Thoracic aorta (tissue), 2 donors: ENCODE results near the gene BOLL. TPM values are rescaled to one million over a fixed set of nuclear protein-coding genes. Genes with fewer than 3 reads are reported as not detected.
"Not testable (repeated sequence)": the region's sequence is repeated elsewhere in the genome, so short reads cannot be mapped to it uniquely, and the experiment has no call there.

Source experiments
- ATAC-seq: fragments of 150-250 bp; one replicate; pipeline ENCODE4 v1.8.0; 2017; ENCODE audit warnings: low read depth; ENCODE audit not compliant: insufficient number of reproducible peaks, low FRiP score
- DNase-seq: peaks from one replicate; pipeline ENCODE4 v3.0.0-alpha.2; 2020; ENCODE audit warnings: low spot score
- H3K27ac ChIP-seq, 2 donors: fragments of 200-600 bp; sonication (generic); 1 replicate in 1 of 2; 2 replicates in 1 of 2; pipeline ENCODE4 v1.5.1; 2016; ENCODE audit warnings: mild to moderate bottlenecking in 2 of 2, moderate library complexity in 2 of 2
- H3K27me3 ChIP-seq: fragments of 200-600 bp; sonication (generic); replicated peaks from 2 replicates; pipeline ENCODE4 v1.6.0; 2016; ENCODE audit warnings: mild to moderate bottlenecking; ENCODE audit not compliant: insufficient read depth
- H3K36me3 ChIP-seq: fragments of 200-600 bp; sonication (generic); one replicate; pipeline ENCODE4 v1.5.1; 2016
- H3K4me1 ChIP-seq, 2 donors: fragments of 200-600 bp; sonication (generic); 1 replicate in 1 of 2; 2 replicates in 1 of 2; pipeline versions ENCODE4 v1.5.1 to v1.6.0; 2016; ENCODE audit warnings: low read depth in 2 of 2, mild to moderate bottlenecking in 1 of 2; ENCODE audit not compliant: control insufficient read depth in 1 of 2
- H3K4me3 ChIP-seq: fragments of 200-600 bp; sonication (generic); 2 replicates; pipeline ENCODE4 v1.5.1; 2016; ENCODE audit warnings: mild to moderate bottlenecking
- H3K9me3 ChIP-seq: fragments of 200-600 bp; sonication (generic); 2 replicates; pipeline ENCODE4 v1.5.1; 2016
- CTCF ChIP-seq: fragments of 200-600 bp; sonication (generic); IDR thresholded peaks from one replicate; pipeline ENCODE4 v1.5.1; 2019; ENCODE audit warnings: antibody characterized with exemption
- total RNA-seq, 2 donors: library from RNA; depleted of rRNA; stranded (reverse); fragments of >200 nt; gene quantifications; one replicate each; pipeline versions ENCODE4 v1.1.0 to v1.2.3, GENCODE V29; 2016

The BOLL gene
- total RNA-seq, 2 donors from 2014 or later = not detected

- Histone ChIP-seq H3K27me3 (no peaks in the 10 kb centered on the region), H3K36me3 (no peaks in the 10 kb centered on the region), H3K9me3 (no peaks in the 10 kb centered on the region), H3K4me1 (peaks cover 27 to 32% of the 10 kb centered on the region in 2 donors), H3K4me3 (peak within 1 kb of the TSS; percentile 79), H3K27ac (peak within 1 kb of the TSS; percentile 84)
- TF ChIP-seq CTCF = no peak
- peak; percentile 48 for DNase-seq
- peak; percentile 82 for ATAC-seq
Measured at GRCh38 chr2:197705121-197705911, 79.8 kb downstream of the BOLL start, which contains the start of gene MARS2. MARS2 (plus strand) TSS chr2:197705369; CDS start chr2:197705406, 37 bp downstream.

GRCh38 chr2:197704434-197705120 lies 80.5 kb downstream of the BOLL start:
- Histone ChIP-seq H3K27ac (peak overlapping the region; percentile 84), H3K36me3 (no peaks in the 10 kb centered on the region), H3K27me3 (no peaks in the 10 kb centered on the region), H3K4me1 (peaks cover 27 to 32% of the 10 kb centered on the region in 2 donors), H3K4me3 (peak overlapping the region; percentile 79), H3K9me3 (no peaks in the 10 kb centered on the region)
- no peak for TF ChIP-seq CTCF
- no peak for DNase-seq
- ATAC-seq = peak; percentile 45

- TF ChIP-seq CTCF = no peak
- ATAC-seq = no peak
- H3K9me3 ChIP-seq = no peaks in the 10 kb centered on the region
Measured at GRCh38 chr2:197700960-197701359, 84.2 kb downstream of the BOLL start.

GRCh38 chr2:197699724-197700123 lies 85.4 kb downstream of the BOLL start:
- not testable (repeated sequence) for H3K9me3 ChIP-seq, H3K4me3 ChIP-seq, H3K27ac ChIP-seq, ATAC-seq, DNase-seq, H3K4me1 ChIP-seq, H3K36me3 ChIP-seq, H3K27me3 ChIP-seq

More at GRCh38 chr2:197700960-197701359, 84.2 kb downstream of the BOLL start:
- DNase-seq = no peak
- Histone ChIP-seq H3K27ac (no peak overlapping the region), H3K36me3 (no peaks in the 10 kb centered on the region), H3K27me3 (no peaks in the 10 kb centered on the region), H3K4me1 (peaks cover 2 to 3% of the 10 kb centered on the region in 2 donors), H3K4me3 (no peak overlapping the region)

GRCh38 chr2:197696571-197696970 lies 88.5 kb downstream of the BOLL start:
- not testable (repeated sequence) for ATAC-seq, H3K27ac ChIP-seq, H3K4me3 ChIP-seq, H3K4me1 ChIP-seq, H3K36me3 ChIP-seq, H3K27me3 ChIP-seq, DNase-seq, H3K9me3 ChIP-seq

GRCh38 chr2:197695971-197696370 lies 89.1 kb downstream of the BOLL start:
- not testable (repeated sequence) for DNase-seq, H3K36me3 ChIP-seq

GRCh38 chr2:197695206-197695605 lies 89.9 kb downstream of the BOLL start:
- not testable (repeated sequence) for DNase-seq, H3K4me1 ChIP-seq, ATAC-seq, H3K4me3 ChIP-seq, H3K36me3 ChIP-seq, H3K27me3 ChIP-seq, H3K27ac ChIP-seq, H3K9me3 ChIP-seq

More at GRCh38 chr2:197695971-197696370, 89.1 kb downstream of the BOLL start:
- H3K27ac ChIP-seq, H3K4me3 ChIP-seq, H3K4me1 ChIP-seq, H3K27me3 ChIP-seq, H3K9me3 ChIP-seq, ATAC-seq: not testable (repeated sequence)
